Keratinocyte (primary cell): ENCODE data around the gene MAPK4. TPM values are rescaled to one million over a fixed set of nuclear protein-coding genes. Genes with fewer than 3 reads are reported as not detected.

Experiments used
- DNase-seq: peaks from one replicate; pipeline ENCODE4 v3.0.0-alpha.2; 2011; ENCODE audit warnings: low read depth, missing footprints, low spot score
- FAIRE-seq: peaks from 2 replicates; lab custom pipeline; 2011; peaks lifted over from hg19 to GRCh38; lab: Jason Lieb, UNC
- H2AFZ ChIP-seq: 2 replicates; pipeline ENCODE4 v1.6.0; 2012; ENCODE audit warnings: low read length, control low read depth, inconsistent platforms; ENCODE audit not compliant: control insufficient read depth
- H3K27ac ChIP-seq: 2 replicates; pipeline ENCODE4 v1.5.1; 2011; ENCODE audit warnings: low read length; ENCODE audit not compliant: control insufficient read depth, insufficient read depth
- H3K27me3 ChIP-seq: 3 replicates; pipeline ENCODE4 v1.6.0; 2011; ENCODE audit warnings: low read length; ENCODE audit not compliant: control insufficient read depth, insufficient read depth; ENCODE audit errors: extremely low read depth
- H3K36me3 ChIP-seq, 2 experiments: 2 replicates in 1 of 2; 3 replicates in 1 of 2; pipeline ENCODE4 v1.5.1; 2011; ENCODE audit warnings: low read length in 2 of 2, mild to moderate bottlenecking in 1 of 2; ENCODE audit not compliant: control insufficient read depth in 2 of 2, insufficient read depth in 2 of 2; ENCODE audit errors: extremely low read depth in 1 of 2
- H3K4me1 ChIP-seq: 3 replicates; pipeline ENCODE4 v1.5.1; 2011; ENCODE audit warnings: low read length; ENCODE audit not compliant: control insufficient read depth, insufficient read depth; ENCODE audit errors: extremely low read depth
- H3K4me2 ChIP-seq: 3 replicates; pipeline ENCODE4 v1.6.0; 2011; ENCODE audit warnings: low read depth, low read length; ENCODE audit not compliant: control insufficient read depth, insufficient read depth; ENCODE audit errors: extremely low read depth
- H3K4me3 ChIP-seq, 3 experiments: fragments of 200-600 bp in 1 of 3; sonication (generic) in 1 of 3; 2 replicates in 2 of 3; 3 replicates in 1 of 3; pipeline ENCODE4 v1.5.1; 2011 to 2016; ENCODE audit warnings: low read length in 3 of 3, mild to moderate bottlenecking in 3 of 3, control low read depth in 2 of 3, inconsistent platforms in 1 of 3, low read depth in 1 of 3, mixed read lengths in 1 of 3, mixed run types in 1 of 3, moderate library complexity in 1 of 3; ENCODE audit not compliant: control insufficient read depth in 2 of 3, insufficient read depth in 2 of 3; ENCODE audit errors: extremely low read depth in 1 of 3
- H3K79me2 ChIP-seq: 2 replicates; pipeline ENCODE4 v1.6.0; 2012; ENCODE audit warnings: low read length; ENCODE audit not compliant: control insufficient read depth, insufficient read depth
- H3K9ac ChIP-seq: 3 replicates; pipeline ENCODE4 v1.6.0; 2011; ENCODE audit warnings: low read length; ENCODE audit not compliant: control insufficient read depth, insufficient read depth; ENCODE audit errors: extremely low read depth
- H3K9me1 ChIP-seq: 3 replicates; pipeline ENCODE4 v1.6.0; 2011; ENCODE audit warnings: low read length; ENCODE audit not compliant: control insufficient read depth, insufficient read depth; ENCODE audit errors: extremely low read depth
- H3K9me3 ChIP-seq: 2 replicates; pipeline ENCODE4 v1.5.1; 2012; ENCODE audit warnings: low read depth, low read length; ENCODE audit not compliant: control insufficient read depth
- H4K20me1 ChIP-seq: 3 replicates; pipeline ENCODE4 v1.6.0; 2011; ENCODE audit warnings: low read length; ENCODE audit not compliant: control insufficient read depth, insufficient read depth; ENCODE audit errors: extremely low read depth
- CTCF ChIP-seq, 3 experiments: IDR thresholded peaks in 1 of 3; conservative IDR thresholded peaks in 1 of 3; optimal IDR thresholded peaks in 1 of 3; 2 replicates in 2 of 3; 3 replicates in 1 of 3; pipeline versions ENCODE3 to v1.5.1; 2011; ENCODE audit warnings: low read length in 3 of 3, mild to moderate bottlenecking in 3 of 3, moderate library complexity in 2 of 3, control low read depth in 1 of 3, inconsistent platforms in 1 of 3; ENCODE audit not compliant: insufficient read depth in 2 of 3; ENCODE audit errors: extremely low read depth in 1 of 3
- EZH2 ChIP-seq: IDR thresholded peaks from one replicate; pipeline ENCODE4 v1.6.1; 2012; ENCODE audit warnings: inconsistent platforms, mild to moderate bottlenecking, low read length, moderate library complexity
- dilution Hi-C: fragments of 300-500 bp; cut with MboI; formaldehyde crosslinking; loops from one replicate; pipeline ENCODE4 v1.7.0; 2020; ENCODE audit warnings: low sequenced_read_pairs; ENCODE audit not compliant: extremely low pct_ligation_motif_present
- polyA plus RNA-seq, 5 experiments: library from polyadenylated mRNA; depleted of rRNA in 3 of 5; stranded (reverse) in 3 of 5; stranded (forward) in 1 of 5; unstranded in 1 of 5; fragments of >200 nt; gene quantifications; 1 replicate in 1 of 5; 2 replicates in 3 of 5; 3 replicates in 1 of 5; pipeline versions ENCODE4 v1.2.1 to v1.2.3, GENCODE V29; 2011 to 2012; ENCODE audit warnings: missing spikeins in 2 of 5, low read depth in 1 of 5, low replicate concordance in 1 of 5

MAPK4 gene
- polyA plus RNA-seq, 1 donor (not counting 4 experiments of a cell fraction or from before 2014, with no cell fraction given), result not detected

- DNase-seq, result no peak
- Histone ChIP-seq H3K9ac (no peak overlapping the region), H3K36me3 (no peaks in the 10 kb centered on the region), H3K4me2 (no peak overlapping the region), H3K27me3 (peaks cover 5% of the 10 kb centered on the region), H2AFZ (no peak overlapping the region), H3K4me1 (peaks cover 2% of the 10 kb centered on the region), H4K20me1 (no peaks in the 10 kb centered on the region), H3K9me3 (no peaks in the 10 kb centered on the region), H3K27ac (no peak overlapping the region), H3K79me2 (no peaks in the 10 kb centered on the region), H3K4me3 (no peak overlapping the region), H3K9me1 (no peaks in the 10 kb centered on the region)
- TF ChIP-seq EZH2 (no peak), CTCF (optimal IDR thresholded peaks at IDR 0.05 in 1 of 3, IDR thresholded peaks at IDR 0.05 in 1 of 3, conservative IDR thresholded peaks at IDR 0.05 in 1 of 3; ENCODE audit: extremely low read depth in 1 of 3, insufficient read depth in 2 of 3, low read length in 3 of 3) (no peak)
- dilution Hi-C loops, result no loop called here
- FAIRE-seq, result no peak
Measured at GRCh38 chr18:50729986-50730385, 170.1 kb downstream of the MAPK4 start.

- Histone ChIP-seq H3K27ac (no peak overlapping the region), H3K4me3 (no peak overlapping the region), H3K27me3 (no peaks in the 10 kb centered on the region), H3K36me3 (no peaks in the 10 kb centered on the region), H3K9me3 (no peaks in the 10 kb centered on the region), H3K79me2 (no peaks in the 10 kb centered on the region), H3K9me1 (no peaks in the 10 kb centered on the region), H3K4me1 (no peaks in the 10 kb centered on the region), H3K9ac (no peak overlapping the region), H3K4me2 (no peak overlapping the region), H4K20me1 (no peaks in the 10 kb centered on the region), H2AFZ (no peak overlapping the region)
- FAIRE-seq (no peak), DNase-seq (no peak)
- dilution Hi-C loops, result no loop called here
- TF ChIP-seq CTCF (optimal IDR thresholded peaks at IDR 0.05 in 1 of 3, IDR thresholded peaks at IDR 0.05 in 1 of 3, conservative IDR thresholded peaks at IDR 0.05 in 1 of 3; ENCODE audit: extremely low read depth in 1 of 3, insufficient read depth in 2 of 3, low read length in 3 of 3), result no peak
- no peak for TF ChIP-seq EZH2
Measured at GRCh38 chr18:50734342-50734741, 174.5 kb downstream of the MAPK4 start.
